ENCODE data around the gene STMN3. TPM values are rescaled to one million over a fixed set of nuclear protein-coding genes. Genes with fewer than 3 reads are reported as not detected.

Gene STMN3
- total RNA-seq, 4 donors from 2014 or later = 53.7 to 84.0 (median 66.1) TPM

DNA sequence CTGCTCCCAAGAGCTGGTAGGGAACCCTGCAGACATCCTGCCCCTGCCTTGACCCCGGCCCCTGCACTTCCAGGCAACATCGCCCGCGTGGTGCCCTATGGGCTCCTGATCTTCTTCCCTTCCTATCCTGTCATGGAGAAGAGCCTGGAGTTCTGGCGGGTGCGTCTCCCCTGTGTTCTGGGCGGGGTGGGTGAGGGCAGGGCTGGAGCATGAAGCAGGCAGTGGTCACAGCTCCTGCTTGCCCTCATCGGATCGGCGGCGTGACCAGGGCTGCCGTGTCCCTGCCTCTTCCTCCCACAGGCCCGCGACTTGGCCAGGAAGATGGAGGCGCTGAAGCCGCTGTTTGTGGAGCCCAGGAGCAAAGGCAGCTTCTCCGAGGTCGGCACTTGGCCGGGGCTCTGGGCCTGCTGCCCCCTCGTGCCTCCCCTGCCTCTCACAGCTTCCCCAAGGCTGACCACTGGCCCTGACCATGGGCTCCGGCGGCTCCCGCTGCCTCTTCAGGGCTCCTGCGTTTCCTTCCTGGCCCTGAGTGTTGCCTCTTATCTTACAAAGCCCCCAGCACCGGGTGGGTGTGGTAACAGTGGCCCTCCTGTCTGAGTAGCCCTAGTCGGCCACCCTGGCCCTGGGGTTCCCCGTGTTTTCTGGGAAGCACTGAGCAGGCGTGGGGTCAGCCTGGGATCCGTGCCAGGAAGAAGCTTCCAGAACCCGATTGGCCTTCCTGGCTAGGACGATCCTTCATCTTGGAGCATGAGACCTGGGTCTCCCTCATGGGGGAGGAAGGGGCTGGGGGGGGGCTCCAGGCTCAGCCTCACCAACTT is 35.2 kb upstream of the STMN3 start:
- peaks cover 4 to 35% of the 10 kb centered on the region in 2 donors for H3K4me1 ChIP-seq

DNA sequence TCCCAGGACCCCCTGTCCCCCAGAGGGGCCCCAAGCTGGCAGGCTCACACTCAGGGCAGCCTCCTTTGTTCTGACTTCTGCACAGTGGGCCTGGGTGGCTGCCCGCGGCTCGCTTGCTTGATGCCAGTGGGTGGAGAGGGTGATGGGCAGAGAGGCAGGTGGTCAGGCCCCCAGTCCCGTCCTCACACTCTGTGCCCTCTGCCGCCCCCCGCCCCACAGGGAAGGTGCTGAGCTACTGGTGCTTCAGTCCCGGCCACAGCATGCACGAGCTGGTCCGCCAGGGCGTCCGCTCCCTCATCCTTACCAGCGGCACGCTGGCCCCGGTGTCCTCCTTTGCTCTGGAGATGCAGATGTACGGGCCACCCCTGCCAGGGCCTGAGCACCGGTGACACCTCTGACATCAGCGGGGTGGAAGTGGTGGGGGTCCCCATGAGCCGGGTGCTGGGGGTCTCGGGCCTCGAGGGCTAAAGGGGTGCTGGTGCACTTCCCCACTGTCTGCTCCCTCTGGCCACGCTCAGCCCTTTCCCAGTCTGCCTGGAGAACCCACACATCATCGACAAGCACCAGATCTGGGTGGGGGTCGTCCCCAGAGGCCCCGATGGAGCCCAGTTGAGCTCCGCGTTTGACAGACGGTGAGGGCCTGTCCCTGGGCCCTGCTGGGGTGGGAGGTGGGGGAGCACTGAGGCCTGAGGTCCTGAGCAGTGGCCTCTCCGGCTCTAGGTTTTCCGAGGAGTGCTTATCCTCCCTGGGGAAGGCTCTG is 34.4 kb upstream of the STMN3 start:
- Histone ChIP-seq H3K9me3 (no peaks in the 10 kb centered on the region), H3K4me3 (replicated peaks in 1 of 3) (no peak overlapping the region), H3K27me3 (no peaks in the 10 kb centered on the region), H3K4me1 (peaks cover 6 to 42% of the 10 kb centered on the region in 2 donors), H3K36me3 (no peaks in the 10 kb centered on the region), H3K27ac (peak overlapping the region; percentile 57 to 83 (median 78))
- no peak for DNase-seq
- intact Hi-C loops (cut with DNase I) = no loop called here
- 91 to 94% methylated on average over 6 to 7 of the region's 29 CpGs for WGBS, 2 donors
- TF ChIP-seq, protein P1, sequence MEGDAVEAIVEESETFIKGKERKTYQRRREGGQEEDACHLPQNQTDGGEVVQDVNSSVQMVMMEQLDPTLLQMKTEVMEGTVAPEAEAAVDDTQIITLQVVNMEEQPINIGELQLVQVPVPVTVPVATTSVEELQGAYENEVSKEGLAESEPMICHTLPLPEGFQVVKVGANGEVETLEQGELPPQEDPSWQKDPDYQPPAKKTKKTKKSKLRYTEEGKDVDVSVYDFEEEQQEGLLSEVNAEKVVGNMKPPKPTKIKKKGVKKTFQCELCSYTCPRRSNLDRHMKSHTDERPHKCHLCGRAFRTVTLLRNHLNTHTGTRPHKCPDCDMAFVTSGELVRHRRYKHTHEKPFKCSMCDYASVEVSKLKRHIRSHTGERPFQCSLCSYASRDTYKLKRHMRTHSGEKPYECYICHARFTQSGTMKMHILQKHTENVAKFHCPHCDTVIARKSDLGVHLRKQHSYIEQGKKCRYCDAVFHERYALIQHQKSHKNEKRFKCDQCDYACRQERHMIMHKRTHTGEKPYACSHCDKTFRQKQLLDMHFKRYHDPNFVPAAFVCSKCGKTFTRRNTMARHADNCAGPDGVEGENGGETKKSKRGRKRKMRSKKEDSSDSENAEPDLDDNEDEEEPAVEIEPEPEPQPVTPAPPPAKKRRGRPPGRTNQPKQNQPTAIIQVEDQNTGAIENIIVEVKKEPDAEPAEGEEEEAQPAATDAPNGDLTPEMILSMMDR (IDR thresholded peaks at IDR 0.05) = no peak
- TF ChIP-seq POLR2A (IDR thresholded peaks at IDR 0.05) = no peak

More for the DNA sequence above, 35.2 kb upstream of the STMN3 start:
- intact Hi-C loops (cut with DNase I) = no loop called here
- Histone ChIP-seq H3K36me3 (no peaks in the 10 kb centered on the region), H3K27ac (peak overlapping the region in 2 of 3 donors; percentile 78 to 83), H3K9me3 (no peaks in the 10 kb centered on the region), H3K27me3 (no peaks in the 10 kb centered on the region), H3K4me3 (replicated peaks in 1 of 3) (no peak overlapping the region)
- 79% methylated on average over 9 to 30 of the region's 31 CpGs for WGBS, 2 donors
- DNase-seq = no peak
- TF ChIP-seq, protein P1 (IDR thresholded peaks at IDR 0.05) = no peak
- TF ChIP-seq POLR2A (IDR thresholded peaks at IDR 0.05) = no peak

DNA sequence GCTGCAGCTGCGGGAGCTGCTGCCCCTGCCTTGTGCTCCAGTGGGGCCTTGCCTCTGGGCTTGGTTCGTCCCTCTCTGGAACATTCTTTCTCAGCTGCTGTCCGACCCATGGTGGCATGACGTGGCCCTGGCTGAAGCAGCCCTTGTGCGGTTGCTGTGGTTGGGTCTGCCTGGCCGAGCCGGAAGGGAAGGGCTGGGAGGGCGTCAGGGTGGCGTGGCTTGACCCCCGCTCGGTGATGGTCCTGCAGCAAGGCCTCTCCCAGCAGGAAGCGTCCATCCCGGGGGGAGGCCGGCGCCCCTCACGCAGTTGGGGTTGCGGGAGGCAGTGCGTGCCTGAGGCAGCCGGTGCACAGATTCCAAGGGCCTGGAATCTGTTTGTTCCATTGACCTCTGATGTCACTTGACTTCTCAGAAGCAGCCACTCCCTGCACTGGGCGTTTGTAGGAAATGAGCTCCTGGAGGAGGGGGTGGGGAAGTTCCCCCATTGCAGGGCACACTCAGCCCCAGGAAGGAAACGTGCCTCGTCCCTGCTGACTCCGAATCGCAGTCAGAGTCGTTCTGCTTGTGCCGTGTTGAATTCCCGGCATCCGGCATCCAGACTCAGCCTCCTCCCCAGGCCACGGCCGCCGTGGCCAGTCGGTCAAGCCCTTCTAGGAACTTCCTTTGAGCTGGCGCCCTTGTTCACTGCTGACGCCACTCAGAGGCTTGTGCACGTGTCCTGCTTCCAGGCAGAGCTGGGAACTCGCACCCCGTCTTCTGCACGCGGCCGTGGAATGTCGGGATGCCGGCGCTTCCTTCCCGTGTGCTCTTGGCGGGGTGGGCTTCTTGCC is 33.5 kb upstream of the STMN3 start:
- Histone ChIP-seq H3K9me3 (no peaks in the 10 kb centered on the region), H3K4me3 (replicated peaks in 1 of 3) (no peak overlapping the region), H3K27ac (peak overlapping the region; percentile 59 to 83 (median 78)), H3K36me3 (no peaks in the 10 kb centered on the region), H3K4me1 (peaks cover 8 to 51% of the 10 kb centered on the region in 2 donors), H3K27me3 (no peaks in the 10 kb centered on the region)
- no peak for TF ChIP-seq POLR2A (IDR thresholded peaks at IDR 0.05)
- TF ChIP-seq, protein P1 (IDR thresholded peaks at IDR 0.05) = no peak
- intact Hi-C loops (cut with DNase I) = no loop called here
- 62% methylated on average over 29 to 30 of the region's 45 CpGs for WGBS, 2 donors
- peak; percentile 29 to 49 for DNase-seq

DNA sequence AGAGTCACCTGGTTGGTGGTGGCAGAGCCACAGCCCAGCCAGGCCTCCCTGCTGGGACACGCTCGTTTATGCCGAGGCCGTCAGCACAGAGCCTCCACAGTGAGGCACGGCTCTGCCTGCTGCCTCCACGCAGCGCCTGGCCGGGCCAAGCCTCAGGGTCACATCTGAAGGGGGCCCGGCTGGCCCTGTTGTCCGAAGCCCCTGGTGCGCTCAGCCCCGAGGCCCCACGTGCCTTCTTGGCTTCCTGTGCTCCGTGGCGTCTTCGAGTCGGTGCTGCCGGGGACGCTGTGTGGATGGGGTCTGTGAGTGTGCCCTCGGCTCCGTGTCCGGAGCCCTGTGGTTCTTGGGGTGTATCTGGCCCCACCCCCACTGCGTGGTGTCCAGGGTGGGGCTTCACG is 32.9 kb upstream of the STMN3 start:
- H3K27me3 ChIP-seq = no peaks in the 10 kb centered on the region
- no peak for TF ChIP-seq POLR2A (IDR thresholded peaks at IDR 0.05)
- TF ChIP-seq, protein P1 (IDR thresholded peaks at IDR 0.05) = no peak
- peak overlapping the region; percentile 59 to 83 (median 78) for H3K27ac ChIP-seq
- WGBS, 2 donors = 87 to 89% methylated on average over 13 to 24 of the region's 24 CpGs
- no peak overlapping the region for H3K4me3 ChIP-seq (replicated peaks in 1 of 3)
- no peaks in the 10 kb centered on the region for H3K9me3 ChIP-seq
- no peak for DNase-seq
- intact Hi-C loops (cut with DNase I) = no loop called here
- H3K36me3 ChIP-seq = no peaks in the 10 kb centered on the region
- H3K4me1 ChIP-seq = peaks cover 8 to 56% of the 10 kb centered on the region in 2 donors

All from thyroid gland (tissue), 4 donors.